GM12878 (cell line): ENCODE measurements around the gene SLC38A3. TPM values are rescaled to one million over a fixed set of nuclear protein-coding genes. Genes with fewer than 3 reads are reported as not detected.

Source experiments
- microRNA counts: library from miRNA; unstranded; fragments of <30 nt; microRNA quantifications from one replicate; lab custom pipeline; 2016
- microRNA-seq: library from miRNA; unstranded; fragments of <30 nt; microRNA quantifications from one replicate; pipeline ENCODE4, GENCODE V29; 2018
- polyA plus RNA-seq, 11 experiments: library from polyadenylated mRNA; depleted of rRNA in 4 of 11; unstranded in 6 of 11; stranded (reverse) in 5 of 11; fragments of >200 nt; fragmentation: Nextera tagmentation in 4 of 11; fragmentation: Illumina TruSeq in 1 of 11; extraction: Ambion mirVana in 4 of 11; extraction: Trizol in 1 of 11; gene quantifications; 1 replicate in 1 of 11; 2 replicates in 10 of 11; pipeline versions ENCODE4 v1.2.1 to v1.2.3, GENCODE V29; 2011 to 2016; ENCODE audit warnings: inconsistent platforms in 2 of 11, missing spikeins in 2 of 11, low read depth in 1 of 11
- small RNA-seq: library from RNA; depleted of rRNA; stranded (forward); fragments of <200 nt; gene quantifications from one replicate; pipeline ENCODE3, GENCODE V24; 2014
- total RNA-seq, 4 experiments: library from RNA; depleted of rRNA in 3 of 4; stranded (reverse); fragments of >200 nt in 3 of 4; fragmentation: Illumina TruSeq in 1 of 4; extraction: Trizol in 1 of 4; gene quantifications; 2 replicates each; pipeline versions ENCODE4 v1.2.1 to v1.2.3, GENCODE V29; 2013 to 2021

SLC38A3 gene
- total and polyA plus RNA-seq, 10 of the 15 experiments (the other 5 are each of a cell fraction or from before 2014, with no cell fraction given), result 0.14 TPM; not detected in 9

MicroRNAs encoded within 50 kb of the gene (microRNA counts, 767-probe panel; counts per million panel counts)
- microRNA hsa-miR-566 (lab: Ali Mortazavi, UCI), result 1,438 counts per million, percentile 53 among the panel's probes with 10 or more counts

Small RNA genes within 50 kb of the gene (microRNA-seq; reads per million reads assigned to microRNA genes)
- not detected for gene MIR566
- not detected for gene MIR5787

Small RNA genes within 50 kb of the gene (small RNA-seq; reads per million reads assigned to genes)
- gene MIR566 (not detected), gene MIR5787 (not detected)

Other genes starting within 250 kb of the SLC38A3 start
Only the 7 nearest of the 17 such genes appear.
- 0.28 TPM in 1 of 2 replicates, not detected in the other for gene SEMA3F, start 49.9 kb upstream of the SLC38A3 start, total RNA-seq (2014; rRNA removed)
- not detected in 2 replicates for gene SEMA3F, start 49.9 kb upstream of the SLC38A3 start, total RNA-seq (2014; rRNA removed; fragmentation: Illumina TruSeq; extraction: Trizol)
- 0.08 and 0.45 TPM in 2 replicates for gene SEMA3F, start 49.9 kb upstream of the SLC38A3 start, total RNA-seq (2021)
- 0.12 and 0.15 TPM in 2 replicates for gene SEMA3F, start 49.9 kb upstream of the SLC38A3 start, polyA plus RNA-seq (2011; rRNA removed)
- gene SEMA3F, start 49.9 kb upstream of the SLC38A3 start, polyA plus RNA-seq (2014; fragmentation: Illumina TruSeq; extraction: Trizol), result 0.09 TPM in 1 of 2 replicates, not detected in the other
- not detected for gene SEMA3F, start 49.9 kb upstream of the SLC38A3 start, polyA plus RNA-seq (2014; fragmentation: Nextera tagmentation; extraction: Ambion mirVana)
- not detected in 2 replicates for gene SEMA3F, start 49.9 kb upstream of the SLC38A3 start, polyA plus RNA-seq (2014; rRNA removed)
- gene SEMA3F, start 49.9 kb upstream of the SLC38A3 start, polyA plus RNA-seq (2016; fragmentation: Nextera tagmentation; extraction: Ambion mirVana), result not detected
- gene GNAT1, start 13.7 kb upstream of the SLC38A3 start, total RNA-seq (2014; rRNA removed), result not detected in 2 replicates
- not detected in 2 replicates for gene GNAT1, start 13.7 kb upstream of the SLC38A3 start, total RNA-seq (2014; rRNA removed; fragmentation: Illumina TruSeq; extraction: Trizol)
- gene GNAT1, start 13.7 kb upstream of the SLC38A3 start, total RNA-seq (2021), result not detected in 2 replicates
- not detected in 2 replicates for gene GNAT1, start 13.7 kb upstream of the SLC38A3 start, polyA plus RNA-seq (2011; rRNA removed)
- not detected in 2 replicates for gene GNAT1, start 13.7 kb upstream of the SLC38A3 start, polyA plus RNA-seq (2014; fragmentation: Illumina TruSeq; extraction: Trizol)
- not detected for gene GNAT1, start 13.7 kb upstream of the SLC38A3 start, polyA plus RNA-seq (2014; fragmentation: Nextera tagmentation; extraction: Ambion mirVana)
- not detected in 2 replicates for gene GNAT1, start 13.7 kb upstream of the SLC38A3 start, polyA plus RNA-seq (2014; rRNA removed)
- gene GNAT1, start 13.7 kb upstream of the SLC38A3 start, polyA plus RNA-seq (2016; fragmentation: Nextera tagmentation; extraction: Ambion mirVana), result not detected
- 222 and 225 TPM in 2 replicates for gene GNAI2, start 30.9 kb downstream of the SLC38A3 start, total RNA-seq (2014; rRNA removed)
- gene GNAI2, start 30.9 kb downstream of the SLC38A3 start, total RNA-seq (2014; rRNA removed; fragmentation: Illumina TruSeq; extraction: Trizol), result 108 and 120 TPM in 2 replicates
- 271 and 276 TPM in 2 replicates for gene GNAI2, start 30.9 kb downstream of the SLC38A3 start, total RNA-seq (2021)
- 160 and 346 TPM in 2 replicates for gene GNAI2, start 30.9 kb downstream of the SLC38A3 start, polyA plus RNA-seq (2011; rRNA removed)
- 163 and 192 TPM in 2 replicates for gene GNAI2, start 30.9 kb downstream of the SLC38A3 start, polyA plus RNA-seq (2014; fragmentation: Illumina TruSeq; extraction: Trizol)
- gene GNAI2, start 30.9 kb downstream of the SLC38A3 start, polyA plus RNA-seq (2014; fragmentation: Nextera tagmentation; extraction: Ambion mirVana), result 10 to 100 TPM in 1 of 2 experiments, 1 to 10 TPM in 1; 5.0 to 15.3 TPM
- gene GNAI2, start 30.9 kb downstream of the SLC38A3 start, polyA plus RNA-seq (2014; rRNA removed), result 257 and 287 TPM in 2 replicates
- 100 to 1,000 TPM; 250 to 275 TPM for gene GNAI2, start 30.9 kb downstream of the SLC38A3 start, polyA plus RNA-seq (2016; fragmentation: Nextera tagmentation; extraction: Ambion mirVana)
- 0.11 and 0.16 TPM in 2 replicates for gene SEMA3B, start 63.9 kb downstream of the SLC38A3 start, total RNA-seq (2014; rRNA removed)
- gene SEMA3B, start 63.9 kb downstream of the SLC38A3 start, total RNA-seq (2014; rRNA removed; fragmentation: Illumina TruSeq; extraction: Trizol), result 0.05 and 0.09 TPM in 2 replicates
- gene SEMA3B, start 63.9 kb downstream of the SLC38A3 start, total RNA-seq (2021), result 0.59 and 0.74 TPM in 2 replicates
- 0.33 and 0.48 TPM in 2 replicates for gene SEMA3B, start 63.9 kb downstream of the SLC38A3 start, polyA plus RNA-seq (2011; rRNA removed)
- 0.06 TPM in 1 of 2 replicates, not detected in the other for gene SEMA3B, start 63.9 kb downstream of the SLC38A3 start, polyA plus RNA-seq (2014; fragmentation: Illumina TruSeq; extraction: Trizol)
- gene SEMA3B, start 63.9 kb downstream of the SLC38A3 start, polyA plus RNA-seq (2014; fragmentation: Nextera tagmentation; extraction: Ambion mirVana), result not detected
- gene SEMA3B, start 63.9 kb downstream of the SLC38A3 start, polyA plus RNA-seq (2014; rRNA removed), result 0.37 and 0.47 TPM in 2 replicates
- under 1 TPM; 0.09 to 0.16 TPM for gene SEMA3B, start 63.9 kb downstream of the SLC38A3 start, polyA plus RNA-seq (2016; fragmentation: Nextera tagmentation; extraction: Ambion mirVana)
- gene LSMEM2, start 73.8 kb downstream of the SLC38A3 start, total RNA-seq (2014; rRNA removed), result not detected in 2 replicates
- not detected in 2 replicates for gene LSMEM2, start 73.8 kb downstream of the SLC38A3 start, total RNA-seq (2014; rRNA removed; fragmentation: Illumina TruSeq; extraction: Trizol)
- gene LSMEM2, start 73.8 kb downstream of the SLC38A3 start, total RNA-seq (2021), result not detected in 2 replicates
- gene LSMEM2, start 73.8 kb downstream of the SLC38A3 start, polyA plus RNA-seq (2011; rRNA removed), result not detected in 2 replicates
- gene LSMEM2, start 73.8 kb downstream of the SLC38A3 start, polyA plus RNA-seq (2014; fragmentation: Illumina TruSeq; extraction: Trizol), result not detected in 2 replicates
- not detected for gene LSMEM2, start 73.8 kb downstream of the SLC38A3 start, polyA plus RNA-seq (2014; fragmentation: Nextera tagmentation; extraction: Ambion mirVana)
- not detected in 2 replicates for gene LSMEM2, start 73.8 kb downstream of the SLC38A3 start, polyA plus RNA-seq (2014; rRNA removed)
- gene LSMEM2, start 73.8 kb downstream of the SLC38A3 start, polyA plus RNA-seq (2016; fragmentation: Nextera tagmentation; extraction: Ambion mirVana), result under 1 TPM in 1 of 2 experiments, not detected in 1; 0.17 TPM
- gene IFRD2, start 87.2 kb downstream of the SLC38A3 start, total RNA-seq (2014; rRNA removed), result 81.7 and 100 TPM in 2 replicates
- gene IFRD2, start 87.2 kb downstream of the SLC38A3 start, total RNA-seq (2014; rRNA removed; fragmentation: Illumina TruSeq; extraction: Trizol), result 47.5 and 52.0 TPM in 2 replicates
- gene IFRD2, start 87.2 kb downstream of the SLC38A3 start, total RNA-seq (2021), result 96.6 and 103 TPM in 2 replicates
- 12.4 and 19.1 TPM in 2 replicates for gene IFRD2, start 87.2 kb downstream of the SLC38A3 start, polyA plus RNA-seq (2011; rRNA removed)
- 19.1 and 44.1 TPM in 2 replicates for gene IFRD2, start 87.2 kb downstream of the SLC38A3 start, polyA plus RNA-seq (2014; fragmentation: Illumina TruSeq; extraction: Trizol)
- 10 to 100 TPM; 33.7 to 82.8 TPM for gene IFRD2, start 87.2 kb downstream of the SLC38A3 start, polyA plus RNA-seq (2014; fragmentation: Nextera tagmentation; extraction: Ambion mirVana)
- 77.8 and 87.5 TPM in 2 replicates for gene IFRD2, start 87.2 kb downstream of the SLC38A3 start, polyA plus RNA-seq (2014; rRNA removed)
- 100 to 1,000 TPM; 144 to 153 TPM for gene IFRD2, start 87.2 kb downstream of the SLC38A3 start, polyA plus RNA-seq (2016; fragmentation: Nextera tagmentation; extraction: Ambion mirVana)
- gene HYAL3, start 94.1 kb downstream of the SLC38A3 start, total RNA-seq (2014; rRNA removed), result 3.6 and 4.0 TPM in 2 replicates
- gene HYAL3, start 94.1 kb downstream of the SLC38A3 start, total RNA-seq (2014; rRNA removed; fragmentation: Illumina TruSeq; extraction: Trizol), result 2.0 and 2.4 TPM in 2 replicates
- gene HYAL3, start 94.1 kb downstream of the SLC38A3 start, total RNA-seq (2021), result 2.8 and 3.9 TPM in 2 replicates
- 0.94 and 1.4 TPM in 2 replicates for gene HYAL3, start 94.1 kb downstream of the SLC38A3 start, polyA plus RNA-seq (2011; rRNA removed)
- 0.49 and 1.8 TPM in 2 replicates for gene HYAL3, start 94.1 kb downstream of the SLC38A3 start, polyA plus RNA-seq (2014; fragmentation: Illumina TruSeq; extraction: Trizol)
- gene HYAL3, start 94.1 kb downstream of the SLC38A3 start, polyA plus RNA-seq (2014; fragmentation: Nextera tagmentation; extraction: Ambion mirVana), result under 1 TPM; 0.37 TPM
- 3.7 and 4.0 TPM in 2 replicates for gene HYAL3, start 94.1 kb downstream of the SLC38A3 start, polyA plus RNA-seq (2014; rRNA removed)
- gene HYAL3, start 94.1 kb downstream of the SLC38A3 start, polyA plus RNA-seq (2016; fragmentation: Nextera tagmentation; extraction: Ambion mirVana), result 1 to 10 TPM; 4.1 to 4.2 TPM